Endothelial cell of umbilical vein (primary cell): Measurements from ENCODE around the gene RNF43.

ENCODE experiments used
- EZH2 ChIP-seq: IDR thresholded peaks from 2 replicates; pipeline ENCODE4 v1.6.1; 2012; ENCODE audit warnings: borderline replicate concordance, low read depth, mild to moderate bottlenecking, moderate library complexity, low read length, inconsistent platforms; ENCODE audit not compliant: severe bottlenecking
- TF ChIP-seq, protein P1 (sequence below), 2 donors: IDR thresholded peaks; 1 replicate in 1 of 2; 2 replicates in 1 of 2; pipeline ENCODE4 v1.5.1; 2011; ENCODE audit warnings: low read length in 2 of 2, mild to moderate bottlenecking in 2 of 2, moderate library complexity in 2 of 2, control low read depth in 1 of 2, inconsistent platforms in 1 of 2, low read depth in 1 of 2; ENCODE audit not compliant: insufficient read depth in 1 of 2; ENCODE audit errors: extremely low read depth in 1 of 2

DNA sequence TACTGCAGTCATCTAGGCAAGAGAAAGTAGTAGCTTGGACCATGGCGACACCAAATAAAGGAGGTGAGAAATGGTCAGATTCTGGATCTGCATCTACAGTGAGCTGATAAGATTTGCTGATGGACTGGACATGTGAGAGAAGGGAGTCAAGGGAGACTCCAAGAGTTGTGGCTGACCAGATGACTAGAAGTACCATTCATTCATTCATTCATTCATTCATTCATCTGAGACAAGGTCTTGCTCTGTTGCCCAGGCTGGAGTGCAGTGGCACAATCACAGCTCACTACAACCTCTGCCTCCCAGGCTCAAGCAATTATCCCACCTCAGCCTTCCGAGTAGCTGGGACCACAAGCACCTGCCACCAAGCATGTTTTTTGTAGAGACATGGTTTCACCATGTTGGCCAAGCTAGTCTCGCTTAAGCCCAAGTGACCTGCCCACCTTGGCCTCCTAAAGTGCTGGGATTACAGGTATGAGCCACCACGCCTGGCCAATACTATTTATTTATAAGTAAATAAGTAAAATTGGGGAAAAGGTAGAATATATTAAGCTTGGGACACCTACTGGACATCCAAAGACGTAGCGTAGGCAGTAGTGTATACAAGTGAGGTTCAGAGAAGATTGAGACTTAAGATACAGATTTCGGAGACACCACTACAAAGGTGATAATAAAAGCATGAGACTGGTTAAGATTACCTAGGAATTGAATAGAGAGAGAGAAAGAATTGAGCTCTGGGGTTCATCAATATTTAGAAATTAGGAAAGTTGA lies 15.7 kb upstream of the RNF43 start:
- TF ChIP-seq, protein P1, sequence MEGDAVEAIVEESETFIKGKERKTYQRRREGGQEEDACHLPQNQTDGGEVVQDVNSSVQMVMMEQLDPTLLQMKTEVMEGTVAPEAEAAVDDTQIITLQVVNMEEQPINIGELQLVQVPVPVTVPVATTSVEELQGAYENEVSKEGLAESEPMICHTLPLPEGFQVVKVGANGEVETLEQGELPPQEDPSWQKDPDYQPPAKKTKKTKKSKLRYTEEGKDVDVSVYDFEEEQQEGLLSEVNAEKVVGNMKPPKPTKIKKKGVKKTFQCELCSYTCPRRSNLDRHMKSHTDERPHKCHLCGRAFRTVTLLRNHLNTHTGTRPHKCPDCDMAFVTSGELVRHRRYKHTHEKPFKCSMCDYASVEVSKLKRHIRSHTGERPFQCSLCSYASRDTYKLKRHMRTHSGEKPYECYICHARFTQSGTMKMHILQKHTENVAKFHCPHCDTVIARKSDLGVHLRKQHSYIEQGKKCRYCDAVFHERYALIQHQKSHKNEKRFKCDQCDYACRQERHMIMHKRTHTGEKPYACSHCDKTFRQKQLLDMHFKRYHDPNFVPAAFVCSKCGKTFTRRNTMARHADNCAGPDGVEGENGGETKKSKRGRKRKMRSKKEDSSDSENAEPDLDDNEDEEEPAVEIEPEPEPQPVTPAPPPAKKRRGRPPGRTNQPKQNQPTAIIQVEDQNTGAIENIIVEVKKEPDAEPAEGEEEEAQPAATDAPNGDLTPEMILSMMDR (IDR thresholded peaks at IDR 0.05; ENCODE audit: extremely low read depth in 1 of 2, insufficient read depth in 1 of 2, low read depth in 1 of 2, low read length in 2 of 2), result no peak
- TF ChIP-seq EZH2, result no peak
